HG03060 (cell line): ENCODE data around the gene AHSA1.

Experiments
- ATAC-seq: cut with Tn5 transposase; IDR thresholded peaks from one replicate; pipeline ENCODE4 v1.9.1; 2021; ENCODE audit warnings: low read depth, moderate number of reproducible peaks; ENCODE audit not compliant: unreplicated experiment

AHSA1 gene

GRCh38 chr14:77470224-77470870 lies 12.5 kb downstream of the AHSA1 start:
- no peak for ATAC-seq

GRCh38 chr14:77473921-77474320 lies 16.0 kb downstream of the AHSA1 start:
- no peak for ATAC-seq

GRCh38 chr14:77474479-77475177 lies 16.7 kb downstream of the AHSA1 start:
- no peak for ATAC-seq

- no peak for ATAC-seq
These were observed 17.7 kb downstream of the AHSA1 start for GRCh38 chr14:77475432-77476115.

GRCh38 chr14:77478029-77478428 lies 20.1 kb downstream of the AHSA1 start:
- ATAC-seq = no peak

- peak; percentile 89 for ATAC-seq
These were observed 20.9 kb downstream of the AHSA1 start for GRCh38 chr14:77478796-77479195.

- ATAC-seq = no peak
These were observed 24.5 kb downstream of the AHSA1 start for GRCh38 chr14:77482422-77482821.

- ATAC-seq = no peak
These were observed 27.4 kb downstream of the AHSA1 start for GRCh38 chr14:77485256-77485655.

- no peak for ATAC-seq
These were observed 28.2 kb downstream of the AHSA1 start for GRCh38 chr14:77485901-77486678.

- ATAC-seq = no peak
These were observed 30.7 kb downstream of the AHSA1 start for GRCh38 chr14:77488558-77488957.

- no peak for ATAC-seq
These were observed 31.1 kb downstream of the AHSA1 start for GRCh38 chr14:77489041-77489440.

GRCh38 chr14:77490347-77490986 lies 32.6 kb downstream of the AHSA1 start:
- ATAC-seq = no peak

- ATAC-seq = no peak
These were observed 33.2 kb downstream of the AHSA1 start for GRCh38 chr14:77491056-77491455.

- ATAC-seq = no peak
These were observed 37.4 kb downstream of the AHSA1 start for GRCh38 chr14:77495334-77495733.

- ATAC-seq = no peak
These were observed 40.5 kb downstream of the AHSA1 start, which contains the start of gene ISM2 for GRCh38 chr14:77498120-77498979. Gene ISM2 (minus strand): TSS chr14:77498816. CDS start chr14:77498793, 23 bp downstream.

GRCh38 chr14:77498984-77499527 lies 41.2 kb downstream of the AHSA1 start:
- ATAC-seq = no peak

- ATAC-seq = no peak
These were observed 44.4 kb downstream of the AHSA1 start for GRCh38 chr14:77502109-77502782.

- ATAC-seq = no peak
These were observed 45.2 kb downstream of the AHSA1 start for GRCh38 chr14:77503138-77503537.

GRCh38 chr14:77505031-77505430 lies 47.1 kb downstream of the AHSA1 start:
- no peak for ATAC-seq
